ENCODE measurements around the gene TBXAS1. TPM values are rescaled to one million over a fixed set of nuclear protein-coding genes. Genes with fewer than 3 reads are reported as not detected.

The TBXAS1 gene
- polyA plus RNA-seq, 3 donors from 2014 or later, result 59.6 to 93.3 (median 68.7) TPM

GRCh38 chr7:139851770-139852481 lies 22.9 kb downstream of the TBXAS1 start:
- peaks cover 0 to 3% (median 0%) of the 10 kb centered on the region in 6 donors for H3K9me3 Mint-ChIP-seq
- peaks cover 62 to 65% of the 10 kb centered on the region in 2 donors for H3K4me1 Mint-ChIP-seq
- H3K27ac Mint-ChIP-seq, result peak overlapping the region in 4 of 6 donors; percentile 9 to 67 (median 25)
- no peak for DNase-seq
- peaks cover 0 to 2% (median 2%) of the 10 kb centered on the region in 3 donors for H3K27me3 Mint-ChIP-seq (ENCODE audit: low read depth in 3 of 3)
- no peak overlapping the region for H3K4me3 Mint-ChIP-seq
- H3K36me3 Mint-ChIP-seq, result peaks cover 6 to 16% (median 10%) of the 10 kb centered on the region in 3 donors

GRCh38 chr7:139852482-139852845 lies 23.4 kb downstream of the TBXAS1 start:
- DNase-seq, result no peak
- Mint-ChIP-seq H3K36me3 (peaks cover 3 to 15% (median 7%) of the 10 kb centered on the region in 3 donors), H3K9me3 (peaks cover 0 to under 1% (median 0%) of the 10 kb centered on the region in 6 donors), H3K4me1 (peaks cover 64 to 66% of the 10 kb centered on the region in 2 donors), H3K4me3 (no peak overlapping the region), H3K27ac (peak overlapping the region in 5 of 6 donors; percentile 25 to 73 (median 67)), H3K27me3 (ENCODE audit: low read depth in 3 of 3) (peaks cover 0 to 2% (median 2%) of the 10 kb centered on the region in 3 donors)

GRCh38 chr7:139853506-139854123 lies 24.6 kb downstream of the TBXAS1 start:
- Mint-ChIP-seq H3K9me3 (no peaks in the 10 kb centered on the region), H3K27ac (peak overlapping the region; percentile 17 to 89 (median 80)), H3K27me3 (ENCODE audit: low read depth in 3 of 3) (peaks cover 0 to 2% (median 2%) of the 10 kb centered on the region in 3 donors), H3K4me1 (peaks cover 69 to 71% of the 10 kb centered on the region in 2 donors), H3K4me3 (peak overlapping the region in 3 of 5 donors; percentile 42 to 61 (median 48)), H3K36me3 (peaks cover 0 to 8% (median 4%) of the 10 kb centered on the region in 3 donors)
- DNase-seq, result no peak

- H3K4me3 Mint-ChIP-seq, result peak overlapping the region; percentile 25 to 69 (median 65)
- no peaks in the 10 kb centered on the region for H3K9me3 Mint-ChIP-seq
- peaks cover 69 to 73% of the 10 kb centered on the region in 2 donors for H3K4me1 Mint-ChIP-seq
- peak overlapping the region; percentile 88 to 96 (median 92) for H3K27ac Mint-ChIP-seq
- DNase-seq, result no peak
- H3K36me3 Mint-ChIP-seq, result peaks cover 0 to 8% (median 0%) of the 10 kb centered on the region in 3 donors
- H3K27me3 Mint-ChIP-seq (ENCODE audit: low read depth in 3 of 3), result peaks cover 0 to 2% (median 2%) of the 10 kb centered on the region in 3 donors
Measured at GRCh38 chr7:139854124-139854511, 25.1 kb downstream of the TBXAS1 start.

- peaks cover 69 to 78% of the 10 kb centered on the region in 2 donors for H3K4me1 Mint-ChIP-seq
- peak; percentile 53 to 60 (median 54) for DNase-seq
Measured at GRCh38 chr7:139854803-139855497, 25.9 kb downstream of the TBXAS1 start.

GRCh38 chr7:139855498-139856270 lies 26.6 kb downstream of the TBXAS1 start:
- H3K4me3 Mint-ChIP-seq, result peak overlapping the region; percentile 25 to 69 (median 65)
- peaks cover 0 to 2% (median 2%) of the 10 kb centered on the region in 3 donors for H3K27me3 Mint-ChIP-seq (ENCODE audit: low read depth in 3 of 3)
- peak; percentile 33 to 35 (median 34) for DNase-seq
- H3K36me3 Mint-ChIP-seq, result peaks cover 0 to 11% (median 0%) of the 10 kb centered on the region in 3 donors
- peak overlapping the region; percentile 88 to 96 (median 92) for H3K27ac Mint-ChIP-seq
- H3K9me3 Mint-ChIP-seq, result no peaks in the 10 kb centered on the region
- H3K4me1 Mint-ChIP-seq, result peaks cover 72 to 85% of the 10 kb centered on the region in 2 donors

More at GRCh38 chr7:139854803-139855497, 25.9 kb downstream of the TBXAS1 start:
- Mint-ChIP-seq H3K9me3 (no peaks in the 10 kb centered on the region), H3K36me3 (peaks cover 0 to 5% (median 0%) of the 10 kb centered on the region in 3 donors), H3K27ac (peak overlapping the region; percentile 88 to 96 (median 92)), H3K4me3 (peak overlapping the region; percentile 25 to 69 (median 65)), H3K27me3 (ENCODE audit: low read depth in 3 of 3) (peaks cover 0 to 2% (median 2%) of the 10 kb centered on the region in 3 donors)

- no peak for DNase-seq
- H3K27ac Mint-ChIP-seq, result peak overlapping the region; percentile 72 to 91 (median 89)
- H3K36me3 Mint-ChIP-seq, result peaks cover 0 to 14% (median 0%) of the 10 kb centered on the region in 3 donors
- H3K4me3 Mint-ChIP-seq, result peak overlapping the region in 1 of 5 donors; percentile 3
- peaks cover 2 to 3% (median 2%) of the 10 kb centered on the region in 3 donors for H3K27me3 Mint-ChIP-seq (ENCODE audit: low read depth in 3 of 3)
- no peaks in the 10 kb centered on the region for H3K9me3 Mint-ChIP-seq
- peaks cover 87 to 93% of the 10 kb centered on the region in 2 donors for H3K4me1 Mint-ChIP-seq
Measured at GRCh38 chr7:139857791-139858190, 28.7 kb downstream of the TBXAS1 start.

GRCh38 chr7:139860090-139860775 lies 31.2 kb downstream of the TBXAS1 start:
- Mint-ChIP-seq H3K9me3 (peaks cover 0 to 8% (median 2%) of the 10 kb centered on the region in 6 donors), H3K4me3 (peak overlapping the region; percentile 71 to 86 (median 81)), H3K27me3 (ENCODE audit: low read depth in 3 of 3) (peaks cover 0 to 5% (median 2%) of the 10 kb centered on the region in 3 donors), H3K27ac (peak overlapping the region; percentile 90 to 98 (median 94)), H3K4me1 (peaks cover 73 to 84% of the 10 kb centered on the region in 2 donors), H3K36me3 (peaks cover 4 to 31% (median 7%) of the 10 kb centered on the region in 3 donors)
- DNase-seq, result peak in 2 of 3 donors; percentile 26 to 39

GRCh38 chr7:139861803-139862202 lies 32.7 kb downstream of the TBXAS1 start:
- Mint-ChIP-seq H3K27me3 (ENCODE audit: low read depth in 3 of 3) (peaks cover 0 to 5% (median 0%) of the 10 kb centered on the region in 3 donors), H3K36me3 (peaks cover 4 to 36% (median 7%) of the 10 kb centered on the region in 3 donors), H3K27ac (peak overlapping the region; percentile 57 to 95 (median 82)), H3K9me3 (peaks cover 0 to 8% (median 2%) of the 10 kb centered on the region in 6 donors), H3K4me1 (peaks cover 64 to 72% of the 10 kb centered on the region in 2 donors), H3K4me3 (peak overlapping the region; percentile 15 to 67 (median 30))
- DNase-seq, result no peak

GRCh38 chr7:139866047-139866837 lies 37.2 kb downstream of the TBXAS1 start:
- H3K4me3 Mint-ChIP-seq, result no peak overlapping the region
- no peak overlapping the region for H3K27ac Mint-ChIP-seq
- H3K36me3 Mint-ChIP-seq, result peaks cover 4 to 34% (median 10%) of the 10 kb centered on the region in 3 donors
- peaks cover 0 to 5% (median 0%) of the 10 kb centered on the region in 3 donors for H3K27me3 Mint-ChIP-seq (ENCODE audit: low read depth in 3 of 3)
- H3K4me1 Mint-ChIP-seq, result peaks cover 58 to 60% of the 10 kb centered on the region in 2 donors
- peaks cover 0 to 8% (median 2%) of the 10 kb centered on the region in 6 donors for H3K9me3 Mint-ChIP-seq
- DNase-seq, result no peak

GRCh38 chr7:139867847-139868246 lies 38.8 kb downstream of the TBXAS1 start:
- H3K4me3 Mint-ChIP-seq, result no peak overlapping the region
- peaks cover 0 to 6% (median 0%) of the 10 kb centered on the region in 3 donors for H3K27me3 Mint-ChIP-seq (ENCODE audit: low read depth in 3 of 3)
- H3K4me1 Mint-ChIP-seq, result peaks cover 56 to 60% of the 10 kb centered on the region in 2 donors

More at GRCh38 chr7:139867847-139868246, 38.8 kb downstream of the TBXAS1 start:
- H3K9me3 Mint-ChIP-seq, result peaks cover 0 to 8% (median 2%) of the 10 kb centered on the region in 6 donors
- DNase-seq, result no peak
- H3K36me3 Mint-ChIP-seq, result peaks cover 4 to 31% (median 13%) of the 10 kb centered on the region in 3 donors
- H3K27ac Mint-ChIP-seq, result peak overlapping the region in 2 of 6 donors; percentile 22 to 40

Measured in immature natural killer cell (primary cell).